Measurements from ENCODE around the gene C1R. TPM values are rescaled to one million over a fixed set of nuclear protein-coding genes. Genes with fewer than 3 reads are reported as not detected.

Gene C1R
- total RNA-seq, 4 donors from 2014 or later: 47.5 to 97.8 (median 74.9) TPM

DNA sequence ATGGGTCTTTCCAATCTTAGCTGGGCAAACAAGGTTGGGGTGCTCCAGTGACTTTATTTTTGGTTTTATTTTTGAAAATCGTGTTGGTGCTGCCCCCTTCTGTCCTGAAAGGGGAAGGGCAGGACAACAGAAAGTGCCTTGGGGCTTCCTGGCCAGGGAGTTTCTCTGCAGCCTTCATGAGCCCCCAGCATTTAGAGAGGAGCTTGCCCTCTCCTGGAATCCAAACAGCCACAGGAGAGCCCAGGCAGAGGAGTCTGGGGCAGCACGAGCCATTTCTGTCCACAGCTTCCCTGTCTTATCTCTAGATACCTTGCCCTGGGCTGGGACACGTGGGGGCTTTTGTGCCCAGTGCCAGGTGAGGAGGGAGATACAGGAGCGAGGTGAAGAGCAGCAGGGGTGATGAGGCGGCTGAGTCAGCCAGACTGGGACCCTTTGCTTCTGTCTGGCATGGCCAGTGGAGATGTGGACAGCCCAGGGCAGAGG is 21.2 kb upstream of the C1R start:
- in situ Hi-C loops (cut with MboI; ENCODE audit: low sequenced_read_pairs in 4 of 4) (loop anchor here (5.0 to 25.0 kb wide), 5 partner anchors 51 to 201 kb away; partner anchors contain the start of genes ATN1 (in 2 of the 4), C12orf57 (in 2 of the 4), C1S (in 2 of the 4) and RNU7-1 (in 2 of the 4)), intact Hi-C loops (cut with DNase I; ENCODE audit: low total_unique reads) (loop anchor here (1.0 kb wide), 1 partner anchor 53 kb away; the partner anchor contains the start of gene C1S)
- Histone ChIP-seq H3K9me3 (no peaks in the 10 kb centered on the region), H3K36me3 (no peaks in the 10 kb centered on the region), H3K27ac (no peak overlapping the region), H3K4me1 (peaks cover 9 to 12% of the 10 kb centered on the region in 2 donors), H3K27me3 (no peaks in the 10 kb centered on the region), H3K4me3 (no peak overlapping the region)
- no peak for DNase-seq
- ATAC-seq: peak; percentile 20 to 34
- TF ChIP-seq CTCF (IDR thresholded peaks at IDR 0.05 in 4 of 5, conservative IDR thresholded peaks at IDR 0.05 in 1 of 5) (peak; percentile 79 to 90 (median 82)), POLR2A (IDR thresholded peaks at IDR 0.05) (no peak)

DNA sequence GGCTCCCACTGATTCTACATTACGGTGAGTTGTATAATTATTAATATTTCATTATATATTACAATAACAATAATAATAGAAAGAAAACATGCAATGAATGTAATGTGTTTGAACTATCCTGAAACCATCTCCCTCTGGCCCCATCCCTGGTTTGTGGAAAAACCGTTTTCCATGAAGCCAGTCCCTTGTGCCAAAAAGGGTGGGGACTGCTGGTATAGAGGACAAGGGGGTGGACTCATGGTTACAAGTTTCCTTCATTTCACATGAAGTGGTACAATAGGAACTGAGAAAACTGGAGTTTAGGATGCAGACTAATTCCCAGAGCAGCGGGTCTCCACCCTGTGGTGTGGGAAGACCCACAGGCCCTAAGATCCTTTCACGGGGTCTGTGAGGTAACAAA is 19.8 kb upstream of the C1R start:
- intact Hi-C loops (cut with DNase I; ENCODE audit: low total_unique reads) (no loop called here), in situ Hi-C loops (cut with MboI; ENCODE audit: low sequenced_read_pairs in 4 of 4) (loop anchor here (5.0 to 25.0 kb wide), 5 partner anchors 50 to 200 kb away; partner anchors contain the start of genes ATN1 (in 2 of the 4), C12orf57 (in 2 of the 4), C1S (in 2 of the 4) and RNU7-1 (in 2 of the 4))
- Histone ChIP-seq H3K36me3 (no peaks in the 10 kb centered on the region), H3K4me1 (peaks cover 18% of the 10 kb centered on the region in 2 donors), H3K9me3 (no peaks in the 10 kb centered on the region), H3K4me3 (no peak overlapping the region), H3K27ac (no peak overlapping the region), H3K27me3 (no peaks in the 10 kb centered on the region)
- no peak for ATAC-seq
- no peak for TF ChIP-seq CTCF (IDR thresholded peaks at IDR 0.05 in 4 of 5, conservative IDR thresholded peaks at IDR 0.05 in 1 of 5)
- no peak for TF ChIP-seq POLR2A (IDR thresholded peaks at IDR 0.05)
- no peak for DNase-seq

- Histone ChIP-seq H3K27me3 (no peaks in the 10 kb centered on the region), H3K36me3 (no peaks in the 10 kb centered on the region), H3K4me1 (peaks cover 18% of the 10 kb centered on the region in 2 donors), H3K9me3 (peaks cover 0 to 7% (median 2%) of the 10 kb centered on the region in 3 donors), H3K4me3 (no peak overlapping the region), H3K27ac (no peak overlapping the region)
- no peak for DNase-seq
- in situ Hi-C loops (cut with MboI; ENCODE audit: low sequenced_read_pairs in 4 of 4): loop anchor here (5.0 to 25.0 kb wide), 5 partner anchors 48 to 198 kb away; partner anchors contain the start of genes ATN1 (in 2 of the 4), C12orf57 (in 2 of the 4), C1S (in 2 of the 4) and RNU7-1 (in 2 of the 4)
- intact Hi-C loops (cut with DNase I; ENCODE audit: low total_unique reads): no loop called here
- no peak for TF ChIP-seq CTCF (IDR thresholded peaks at IDR 0.05 in 4 of 5, conservative IDR thresholded peaks at IDR 0.05 in 1 of 5)
- no peak for TF ChIP-seq POLR2A (IDR thresholded peaks at IDR 0.05)
- no peak for ATAC-seq
Observed at GRCh38 chr12:7110661-7111060, 18.4 kb upstream of the C1R start.

- intact Hi-C loops (cut with DNase I; ENCODE audit: low total_unique reads) (loop anchor here (1.0 to 5.0 kb wide), 5 partner anchors 41 to 185 kb away; partner anchors contain the start of genes C12orf57 and C1S), in situ Hi-C loops (cut with MboI; ENCODE audit: low sequenced_read_pairs in 4 of 4) (loop anchor here in 3 of 4 donors (5.0 to 25.0 kb wide), 3 partner anchors 47 to 197 kb away; partner anchors contain the start of genes ATN1 (in 1 of the 3), C12orf57 (in 1 of the 3), C1S (in 1 of the 3) and ENO2 (in 1 of the 3))
- TF ChIP-seq POLR2A (IDR thresholded peaks at IDR 0.05): no peak
- TF ChIP-seq CTCF (IDR thresholded peaks at IDR 0.05 in 4 of 5, conservative IDR thresholded peaks at IDR 0.05 in 1 of 5): no peak
- H3K4me3 ChIP-seq: peak overlapping the region; percentile 55 to 70 (median 64)
- ATAC-seq (no peak), DNase-seq (no peak)
- H3K27me3 ChIP-seq: no peaks in the 10 kb centered on the region
- peak overlapping the region; percentile 88 to 92 (median 89) for H3K27ac ChIP-seq
- peaks cover 0 to 9% (median 2%) of the 10 kb centered on the region in 3 donors for H3K9me3 ChIP-seq
- peaks cover 18% of the 10 kb centered on the region in 2 donors for H3K4me1 ChIP-seq
- H3K36me3 ChIP-seq: peaks cover 0 to 9% of the 10 kb centered on the region in 2 donors
Observed at GRCh38 chr12:7109572-7109920, 17.3 kb upstream of the C1R start.

Measured in gastrocnemius medialis (tissue), 4 donors.